GM23338 (cell line): ENCODE results near the gene HDAC8.
A peak's percentile ranks its signal among the peaks of the same experiment; 100 is the strongest.

Source experiments
- CREB1 ChIP-seq: fragments of 250-450 bp; sonication (Bioruptor Pico); IDR thresholded peaks from 2 replicates; pipeline ENCODE4 v1.5.0; 2020; ENCODE audit warnings: low read depth, mild to moderate bottlenecking, moderate library complexity
- EZH2 ChIP-seq: fragments of 200-600 bp; sonication (generic); IDR thresholded peaks from one replicate; pipeline ENCODE4 v1.8.0; 2017; ENCODE audit warnings: antibody characterized with exemption, mild to moderate bottlenecking, low read depth; ENCODE audit not compliant: unreplicated experiment
- EZH2phosphoT487 ChIP-seq: fragments of 200-600 bp; sonication (generic); IDR thresholded peaks from one replicate; pipeline ENCODE4 v1.8.1; 2018; ENCODE audit warnings: antibody characterized with exemption; ENCODE audit not compliant: unreplicated experiment
- POLR2AphosphoS5 ChIP-seq: IDR thresholded peaks from 2 replicates; pipeline ENCODE4 v1.6.1; 2016; ENCODE audit warnings: antibody characterized with exemption, low read depth
- TF ChIP-seq, protein P1 (sequence below), 2 experiments: fragments of 200-600 bp in 1 of 2; sonication (generic) in 1 of 2; conservative IDR thresholded peaks; 2 replicates each; pipeline versions ENCODE4 v1.5.1 to v1.6.1; 2016 to 2017; ENCODE audit warnings: antibody characterized with exemption in 2 of 2, low read depth in 2 of 2, mild to moderate bottlenecking in 2 of 2, moderate library complexity in 1 of 2
- TF ChIP-seq, protein P2 (sequence below): IDR thresholded peaks from one replicate; pipeline ENCODE4 v1.6.1; 2018; ENCODE audit warnings: antibody characterized with exemption; ENCODE audit not compliant: unreplicated experiment

DNA sequence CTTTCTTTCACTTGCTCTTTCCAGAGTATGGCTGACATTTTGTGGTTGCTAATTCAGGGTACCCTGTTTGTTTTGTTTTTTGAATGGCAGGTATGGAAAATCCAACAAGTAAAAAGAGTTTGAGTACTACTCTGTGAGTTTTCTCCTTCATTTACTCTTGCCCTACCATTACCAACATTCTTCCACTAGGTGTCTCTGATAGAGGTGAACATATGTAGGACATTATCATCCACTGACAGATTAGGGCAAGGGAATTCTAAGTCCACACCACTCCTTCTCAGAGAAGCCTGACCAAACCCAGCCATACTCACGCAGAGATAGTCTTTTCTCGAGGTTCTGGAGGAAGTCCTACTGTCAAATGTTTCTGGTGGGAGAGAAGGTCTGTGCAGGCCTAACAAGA is 36.7 kb upstream of the HDAC8 start:
- TF ChIP-seq, protein P1, sequence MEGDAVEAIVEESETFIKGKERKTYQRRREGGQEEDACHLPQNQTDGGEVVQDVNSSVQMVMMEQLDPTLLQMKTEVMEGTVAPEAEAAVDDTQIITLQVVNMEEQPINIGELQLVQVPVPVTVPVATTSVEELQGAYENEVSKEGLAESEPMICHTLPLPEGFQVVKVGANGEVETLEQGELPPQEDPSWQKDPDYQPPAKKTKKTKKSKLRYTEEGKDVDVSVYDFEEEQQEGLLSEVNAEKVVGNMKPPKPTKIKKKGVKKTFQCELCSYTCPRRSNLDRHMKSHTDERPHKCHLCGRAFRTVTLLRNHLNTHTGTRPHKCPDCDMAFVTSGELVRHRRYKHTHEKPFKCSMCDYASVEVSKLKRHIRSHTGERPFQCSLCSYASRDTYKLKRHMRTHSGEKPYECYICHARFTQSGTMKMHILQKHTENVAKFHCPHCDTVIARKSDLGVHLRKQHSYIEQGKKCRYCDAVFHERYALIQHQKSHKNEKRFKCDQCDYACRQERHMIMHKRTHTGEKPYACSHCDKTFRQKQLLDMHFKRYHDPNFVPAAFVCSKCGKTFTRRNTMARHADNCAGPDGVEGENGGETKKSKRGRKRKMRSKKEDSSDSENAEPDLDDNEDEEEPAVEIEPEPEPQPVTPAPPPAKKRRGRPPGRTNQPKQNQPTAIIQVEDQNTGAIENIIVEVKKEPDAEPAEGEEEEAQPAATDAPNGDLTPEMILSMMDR (conservative IDR thresholded peaks at IDR 0.05; ENCODE audit: low read depth in 2 of 2): peak; percentile 20 to 33; a peak in 3 of 4 replicates
- TF ChIP-seq, protein P2, sequence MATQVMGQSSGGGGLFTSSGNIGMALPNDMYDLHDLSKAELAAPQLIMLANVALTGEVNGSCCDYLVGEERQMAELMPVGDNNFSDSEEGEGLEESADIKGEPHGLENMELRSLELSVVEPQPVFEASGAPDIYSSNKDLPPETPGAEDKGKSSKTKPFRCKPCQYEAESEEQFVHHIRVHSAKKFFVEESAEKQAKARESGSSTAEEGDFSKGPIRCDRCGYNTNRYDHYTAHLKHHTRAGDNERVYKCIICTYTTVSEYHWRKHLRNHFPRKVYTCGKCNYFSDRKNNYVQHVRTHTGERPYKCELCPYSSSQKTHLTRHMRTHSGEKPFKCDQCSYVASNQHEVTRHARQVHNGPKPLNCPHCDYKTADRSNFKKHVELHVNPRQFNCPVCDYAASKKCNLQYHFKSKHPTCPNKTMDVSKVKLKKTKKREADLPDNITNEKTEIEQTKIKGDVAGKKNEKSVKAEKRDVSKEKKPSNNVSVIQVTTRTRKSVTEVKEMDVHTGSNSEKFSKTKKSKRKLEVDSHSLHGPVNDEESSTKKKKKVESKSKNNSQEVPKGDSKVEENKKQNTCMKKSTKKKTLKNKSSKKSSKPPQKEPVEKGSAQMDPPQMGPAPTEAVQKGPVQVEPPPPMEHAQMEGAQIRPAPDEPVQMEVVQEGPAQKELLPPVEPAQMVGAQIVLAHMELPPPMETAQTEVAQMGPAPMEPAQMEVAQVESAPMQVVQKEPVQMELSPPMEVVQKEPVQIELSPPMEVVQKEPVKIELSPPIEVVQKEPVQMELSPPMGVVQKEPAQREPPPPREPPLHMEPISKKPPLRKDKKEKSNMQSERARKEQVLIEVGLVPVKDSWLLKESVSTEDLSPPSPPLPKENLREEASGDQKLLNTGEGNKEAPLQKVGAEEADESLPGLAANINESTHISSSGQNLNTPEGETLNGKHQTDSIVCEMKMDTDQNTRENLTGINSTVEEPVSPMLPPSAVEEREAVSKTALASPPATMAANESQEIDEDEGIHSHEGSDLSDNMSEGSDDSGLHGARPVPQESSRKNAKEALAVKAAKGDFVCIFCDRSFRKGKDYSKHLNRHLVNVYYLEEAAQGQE: no peak
- TF ChIP-seq EZH2 (no peak), EZH2phosphoT487 (no peak), POLR2AphosphoS5 (no peak), CREB1 (no peak)
